ENCODE data around the gene AUTS2. TPM values are rescaled to one million over a fixed set of nuclear protein-coding genes. Genes with fewer than 3 reads are reported as not detected.

Gene AUTS2
- polyA plus RNA-seq, 1 experiment = 0.54 TPM

GRCh38 chr7:70487428-70487827 is 889.2 kb downstream of the AUTS2 start:
- POLR2A ChIA-PET = no interaction called here
- Histone ChIP-seq H3K36me3 (ENCODE audit: control insufficient read depth, insufficient read depth, low read length) (no peaks in the 10 kb centered on the region), H3K4me3 (ENCODE audit: low read depth, low read length) (no peak overlapping the region), H3K27me3 (ENCODE audit: control insufficient read depth, insufficient read depth, low read length) (no peaks in the 10 kb centered on the region)
- TF ChIP-seq CTCF (IDR thresholded peaks at IDR 0.05; ENCODE audit: insufficient read depth, low read depth, low read length) = no peak
- DNase-seq (ENCODE audit: low read depth) = no peak
- CTCF ChIA-PET = no interaction called here

GRCh38 chr7:70487886-70488285 is 889.6 kb downstream of the AUTS2 start:
- no peak for DNase-seq (ENCODE audit: low read depth)
- CTCF ChIA-PET = no interaction called here
- no peak for TF ChIP-seq CTCF (IDR thresholded peaks at IDR 0.05; ENCODE audit: insufficient read depth, low read depth, low read length)
- H3K36me3 ChIP-seq (ENCODE audit: control insufficient read depth, insufficient read depth, low read length) = no peaks in the 10 kb centered on the region
- no peak overlapping the region for H3K4me3 ChIP-seq (ENCODE audit: low read depth, low read length)
- POLR2A ChIA-PET = no interaction called here
- H3K27me3 ChIP-seq (ENCODE audit: control insufficient read depth, insufficient read depth, low read length) = no peaks in the 10 kb centered on the region

GRCh38 chr7:70489813-70490212 is 891.5 kb downstream of the AUTS2 start:
- no peak for DNase-seq (ENCODE audit: low read depth)
- ChIA-PET POLR2A (no interaction called here), CTCF (no interaction called here)
- no peak overlapping the region for H3K4me3 ChIP-seq (ENCODE audit: low read depth, low read length)
- no peak for TF ChIP-seq CTCF (IDR thresholded peaks at IDR 0.05; ENCODE audit: insufficient read depth, low read depth, low read length)
- H3K27me3 ChIP-seq (ENCODE audit: control insufficient read depth, insufficient read depth, low read length) = no peaks in the 10 kb centered on the region
- H3K36me3 ChIP-seq (ENCODE audit: control insufficient read depth, insufficient read depth, low read length) = no peaks in the 10 kb centered on the region

GRCh38 chr7:70492625-70493024 is 894.4 kb downstream of the AUTS2 start:
- ChIA-PET POLR2A (no interaction called here), CTCF (no interaction called here)
- no peak for DNase-seq (ENCODE audit: low read depth)
- Histone ChIP-seq H3K27me3 (ENCODE audit: control insufficient read depth, insufficient read depth, low read length) (no peaks in the 10 kb centered on the region), H3K4me3 (ENCODE audit: low read depth, low read length) (no peak overlapping the region), H3K36me3 (ENCODE audit: control insufficient read depth, insufficient read depth, low read length) (no peaks in the 10 kb centered on the region)
- TF ChIP-seq CTCF (IDR thresholded peaks at IDR 0.05; ENCODE audit: insufficient read depth, low read depth, low read length) = no peak

- Histone ChIP-seq H3K27me3 (ENCODE audit: control insufficient read depth, insufficient read depth, low read length) (no peaks in the 10 kb centered on the region), H3K4me3 (ENCODE audit: low read depth, low read length) (no peak overlapping the region), H3K36me3 (ENCODE audit: control insufficient read depth, insufficient read depth, low read length) (no peaks in the 10 kb centered on the region)
- TF ChIP-seq CTCF (IDR thresholded peaks at IDR 0.05; ENCODE audit: insufficient read depth, low read depth, low read length) = no peak
- DNase-seq (ENCODE audit: low read depth) = no peak
- ChIA-PET CTCF (no interaction called here), POLR2A (no interaction called here)
Measured at GRCh38 chr7:70494225-70495032, 896.2 kb downstream of the AUTS2 start.

All from BJ (cell line).